Measurements from ENCODE around the gene ASB14. TPM values are rescaled to one million over a fixed set of nuclear protein-coding genes. Genes with fewer than 3 reads are reported as not detected.

Gene ASB14
- polyA plus RNA-seq (2012; ENCODE audit: insufficient read length, low read depth): 0.11 TPM

DNA sequence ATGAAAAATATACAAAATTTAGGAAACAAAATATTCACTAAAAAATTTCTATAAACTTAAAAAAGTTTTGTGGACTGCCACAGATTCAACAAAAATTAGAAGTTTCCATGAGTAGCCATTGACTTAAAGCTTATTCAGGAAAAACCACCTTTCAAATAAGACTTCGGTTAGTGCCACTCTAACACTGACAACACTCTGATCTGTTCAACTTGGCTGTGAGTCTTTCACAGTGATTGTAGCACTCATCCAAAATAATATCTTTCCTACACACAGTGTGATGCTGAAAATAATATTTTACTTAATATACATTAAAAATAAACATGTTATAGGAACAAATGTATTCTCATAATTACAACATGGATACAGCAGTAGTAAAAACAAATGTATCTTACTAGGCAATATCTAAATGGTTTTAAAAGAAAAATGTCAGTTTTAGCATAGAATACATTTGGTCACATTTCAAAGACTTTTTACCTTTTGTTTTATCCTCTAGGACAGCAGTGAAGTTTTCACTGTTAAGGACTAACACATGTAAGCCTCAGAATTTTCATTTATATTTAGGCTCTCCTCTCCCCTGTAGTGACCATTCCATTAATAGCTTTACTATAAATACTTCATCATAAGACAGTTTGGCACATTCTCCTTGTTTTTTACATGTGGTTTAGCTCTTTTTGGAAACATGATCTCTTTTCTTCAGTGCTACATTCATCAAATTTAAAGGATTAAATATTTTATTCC, at the start of gene ASB14:
Gene ASB14 (minus strand): TSS at position 527 of the 738 bp plus-strand sequence. CDS start 652 bp downstream, outside the sequence.
- TF ChIP-seq TAF1 (IDR thresholded peaks at IDR 0.05; ENCODE audit: borderline replicate concordance, insufficient read depth, low read length): no peak
- no peak for TF ChIP-seq FOXP2 (optimal IDR thresholded peaks at IDR 0.05; ENCODE audit: borderline replicate concordance, extremely low read depth, extremely low read length, insufficient read depth)
- no peak for TF ChIP-seq POLR2AphosphoS5 (IDR thresholded peaks at IDR 0.05; ENCODE audit: low read depth, low read length)
- TF ChIP-seq, protein P1, sequence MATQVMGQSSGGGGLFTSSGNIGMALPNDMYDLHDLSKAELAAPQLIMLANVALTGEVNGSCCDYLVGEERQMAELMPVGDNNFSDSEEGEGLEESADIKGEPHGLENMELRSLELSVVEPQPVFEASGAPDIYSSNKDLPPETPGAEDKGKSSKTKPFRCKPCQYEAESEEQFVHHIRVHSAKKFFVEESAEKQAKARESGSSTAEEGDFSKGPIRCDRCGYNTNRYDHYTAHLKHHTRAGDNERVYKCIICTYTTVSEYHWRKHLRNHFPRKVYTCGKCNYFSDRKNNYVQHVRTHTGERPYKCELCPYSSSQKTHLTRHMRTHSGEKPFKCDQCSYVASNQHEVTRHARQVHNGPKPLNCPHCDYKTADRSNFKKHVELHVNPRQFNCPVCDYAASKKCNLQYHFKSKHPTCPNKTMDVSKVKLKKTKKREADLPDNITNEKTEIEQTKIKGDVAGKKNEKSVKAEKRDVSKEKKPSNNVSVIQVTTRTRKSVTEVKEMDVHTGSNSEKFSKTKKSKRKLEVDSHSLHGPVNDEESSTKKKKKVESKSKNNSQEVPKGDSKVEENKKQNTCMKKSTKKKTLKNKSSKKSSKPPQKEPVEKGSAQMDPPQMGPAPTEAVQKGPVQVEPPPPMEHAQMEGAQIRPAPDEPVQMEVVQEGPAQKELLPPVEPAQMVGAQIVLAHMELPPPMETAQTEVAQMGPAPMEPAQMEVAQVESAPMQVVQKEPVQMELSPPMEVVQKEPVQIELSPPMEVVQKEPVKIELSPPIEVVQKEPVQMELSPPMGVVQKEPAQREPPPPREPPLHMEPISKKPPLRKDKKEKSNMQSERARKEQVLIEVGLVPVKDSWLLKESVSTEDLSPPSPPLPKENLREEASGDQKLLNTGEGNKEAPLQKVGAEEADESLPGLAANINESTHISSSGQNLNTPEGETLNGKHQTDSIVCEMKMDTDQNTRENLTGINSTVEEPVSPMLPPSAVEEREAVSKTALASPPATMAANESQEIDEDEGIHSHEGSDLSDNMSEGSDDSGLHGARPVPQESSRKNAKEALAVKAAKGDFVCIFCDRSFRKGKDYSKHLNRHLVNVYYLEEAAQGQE (IDR thresholded peaks at IDR 0.05; ENCODE audit: insufficient read depth in 1 of 2, low read depth in 2 of 2, low read length in 2 of 2): no peak
- TF ChIP-seq SIN3A (IDR thresholded peaks at IDR 0.05; ENCODE audit: borderline replicate concordance, insufficient read depth, low read length): no peak

DNA sequence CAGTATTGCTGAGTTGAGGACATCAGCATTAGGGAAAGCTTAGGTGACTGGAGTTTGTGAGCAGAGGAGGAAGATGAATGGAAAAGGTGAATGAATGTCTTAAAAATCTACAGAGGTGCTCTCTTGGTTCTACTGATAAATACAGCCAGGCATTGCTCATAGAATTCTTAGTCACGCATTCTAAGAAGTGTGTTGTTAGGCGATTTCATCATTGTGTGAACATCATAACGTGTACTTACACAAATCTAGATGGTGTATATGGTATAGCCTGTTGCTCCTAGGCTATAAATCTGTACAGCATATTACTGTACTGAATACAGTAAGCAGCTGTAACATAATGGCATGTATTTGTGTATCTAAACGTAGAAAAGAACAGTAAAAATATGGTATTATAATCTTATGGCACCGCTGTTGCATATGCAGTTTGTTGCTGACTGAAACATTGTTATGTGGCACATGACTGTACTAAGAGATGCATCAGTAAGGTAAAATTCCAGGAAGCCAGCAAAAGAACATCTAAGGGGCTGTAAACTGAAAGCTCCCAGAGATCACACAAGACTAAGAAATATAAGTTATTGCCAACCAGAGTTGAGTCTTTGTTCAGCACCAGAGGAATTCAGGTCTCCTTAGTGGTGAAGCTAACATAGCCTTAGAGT, 42.9 kb upstream of the ASB14 start:
- no peak for TF ChIP-seq SIN3A (IDR thresholded peaks at IDR 0.05; ENCODE audit: borderline replicate concordance, insufficient read depth, low read length)
- no peak for TF ChIP-seq TAF1 (IDR thresholded peaks at IDR 0.05; ENCODE audit: borderline replicate concordance, insufficient read depth, low read length)
- TF ChIP-seq, protein P1 (IDR thresholded peaks at IDR 0.05; ENCODE audit: insufficient read depth in 1 of 2, low read depth in 2 of 2, low read length in 2 of 2): no peak
- TF ChIP-seq POLR2AphosphoS5 (IDR thresholded peaks at IDR 0.05; ENCODE audit: low read depth, low read length): no peak
- no peak for TF ChIP-seq FOXP2 (optimal IDR thresholded peaks at IDR 0.05; ENCODE audit: borderline replicate concordance, extremely low read depth, extremely low read length, insufficient read depth)

DNA sequence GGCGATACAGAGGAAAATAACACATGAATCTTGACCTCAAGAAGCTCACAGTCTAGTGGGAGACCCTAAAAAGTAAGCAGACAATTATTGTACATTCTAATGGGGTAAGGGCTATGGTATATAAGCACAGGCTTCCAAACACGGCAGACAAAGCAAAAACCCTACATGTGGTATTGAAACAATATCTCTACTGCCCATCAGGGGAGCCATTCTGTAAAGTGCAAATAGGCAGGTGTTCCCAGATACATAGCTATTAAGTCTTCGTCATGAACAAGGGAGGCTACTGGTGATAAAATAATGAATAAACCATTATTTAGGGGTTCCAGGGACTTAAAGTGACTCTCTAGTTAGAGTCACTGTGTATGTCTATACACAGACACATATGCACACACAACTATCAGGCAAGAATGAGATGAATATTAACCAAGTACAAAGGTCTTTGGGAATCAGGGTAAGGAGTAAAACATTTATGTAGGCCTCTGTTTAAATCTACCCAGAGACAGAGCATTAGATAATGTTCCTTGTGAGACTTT, 38.7 kb upstream of the ASB14 start:
- TF ChIP-seq POLR2AphosphoS5 (IDR thresholded peaks at IDR 0.05; ENCODE audit: low read depth, low read length) (no peak), SIN3A (IDR thresholded peaks at IDR 0.05; ENCODE audit: borderline replicate concordance, insufficient read depth, low read length) (no peak), TAF1 (IDR thresholded peaks at IDR 0.05; ENCODE audit: borderline replicate concordance, insufficient read depth, low read length) (no peak), FOXP2 (optimal IDR thresholded peaks at IDR 0.05; ENCODE audit: borderline replicate concordance, extremely low read depth, extremely low read length, insufficient read depth) (no peak)
- TF ChIP-seq, protein P1 (IDR thresholded peaks at IDR 0.05; ENCODE audit: insufficient read depth in 1 of 2, low read depth in 2 of 2, low read length in 2 of 2): no peak

DNA sequence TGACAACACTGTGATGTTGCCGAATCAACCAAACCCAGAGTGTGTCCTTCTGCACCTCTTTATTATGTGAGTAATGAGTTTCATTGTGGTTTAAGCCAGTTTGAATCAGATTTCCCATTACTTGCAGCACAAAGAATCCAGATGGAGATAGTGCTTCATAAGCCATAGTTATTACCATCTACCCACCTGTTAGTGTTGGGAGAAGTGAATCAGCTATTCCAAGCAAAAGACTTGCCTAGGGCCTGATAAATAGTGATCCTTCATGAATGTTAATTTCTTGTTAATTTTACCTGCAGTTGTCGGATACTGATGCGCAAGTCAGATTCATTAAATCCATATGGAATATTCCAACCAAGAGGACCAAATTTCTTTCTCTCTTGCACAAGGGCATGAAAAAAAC, 21.7 kb upstream of the ASB14 start:
- no peak for TF ChIP-seq POLR2AphosphoS5 (IDR thresholded peaks at IDR 0.05; ENCODE audit: low read depth, low read length)
- TF ChIP-seq TAF1 (IDR thresholded peaks at IDR 0.05; ENCODE audit: borderline replicate concordance, insufficient read depth, low read length): no peak
- no peak for TF ChIP-seq SIN3A (IDR thresholded peaks at IDR 0.05; ENCODE audit: borderline replicate concordance, insufficient read depth, low read length)
- TF ChIP-seq, protein P1 (IDR thresholded peaks at IDR 0.05; ENCODE audit: insufficient read depth in 1 of 2, low read depth in 2 of 2, low read length in 2 of 2): no peak
- no peak for TF ChIP-seq FOXP2 (optimal IDR thresholded peaks at IDR 0.05; ENCODE audit: borderline replicate concordance, extremely low read depth, extremely low read length, insufficient read depth)
